C4-2B (cell line): ENCODE results near the gene BHLHE23.

Experiments used
- H3K27ac ChIP-seq: fragments of 450-650 bp; 2 replicates; pipeline ENCODE4 v1.5.1; 2017
- CTCF ChIP-seq: fragments of 450-650 bp; conservative IDR thresholded peaks from 2 replicates; pipeline ENCODE4 v1.5.1; 2017; ENCODE audit warnings: mild to moderate bottlenecking
- ZFX ChIP-seq: fragments of 450-650 bp; IDR thresholded peaks from 2 replicates; pipeline ENCODE4 v1.6.1; 2017

Gene BHLHE23

DNA sequence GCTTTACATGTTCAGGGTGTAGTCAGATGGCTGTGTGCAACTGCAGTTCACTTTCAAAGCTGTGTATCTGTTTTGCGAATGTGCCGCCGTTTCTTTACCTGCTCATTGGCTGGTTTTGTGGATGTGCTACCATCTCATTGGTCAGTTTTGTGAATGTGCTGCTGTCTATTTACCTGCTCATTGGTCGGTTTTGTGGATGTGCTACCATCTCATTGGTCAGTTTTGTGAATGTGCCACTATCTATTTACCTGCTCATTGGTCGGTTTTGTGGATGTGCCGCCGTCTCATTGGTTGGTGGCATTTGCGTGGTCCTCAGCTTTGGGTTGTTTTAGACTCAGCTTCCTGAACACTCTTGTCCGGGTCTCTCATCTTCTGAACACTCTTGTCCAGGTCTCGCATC is 40.5 kb upstream of the BHLHE23 start:
- TF ChIP-seq ZFX, result no peak
- TF ChIP-seq CTCF, result no peak
- no peak overlapping the region for H3K27ac ChIP-seq

GRCh38 chr20:63046841-63047240 is 40.1 kb upstream of the BHLHE23 start:
- no peak overlapping the region for H3K27ac ChIP-seq
- TF ChIP-seq CTCF (no peak), ZFX (no peak)

DNA sequence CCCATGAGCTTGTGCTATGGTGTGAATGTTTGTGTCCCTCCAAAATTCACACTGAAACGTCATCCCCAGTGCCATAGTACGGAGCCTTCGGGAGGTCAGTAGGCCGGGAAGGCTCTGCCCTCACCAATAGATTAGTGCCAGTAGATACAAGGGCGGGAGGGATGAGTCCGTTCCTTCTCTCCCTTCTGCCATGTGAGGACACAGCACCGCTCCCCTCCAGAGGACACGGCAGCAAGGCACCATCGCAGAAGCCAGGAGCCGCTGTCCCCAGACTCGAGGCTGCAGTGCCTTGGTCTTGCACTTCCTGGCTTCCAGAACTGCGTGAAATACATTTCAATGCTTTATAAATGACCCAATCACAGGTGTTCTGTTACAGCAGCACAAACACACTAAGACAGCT is 39.2 kb upstream of the BHLHE23 start:
- no peak for TF ChIP-seq CTCF
- TF ChIP-seq ZFX, result no peak
- no peak overlapping the region for H3K27ac ChIP-seq

DNA sequence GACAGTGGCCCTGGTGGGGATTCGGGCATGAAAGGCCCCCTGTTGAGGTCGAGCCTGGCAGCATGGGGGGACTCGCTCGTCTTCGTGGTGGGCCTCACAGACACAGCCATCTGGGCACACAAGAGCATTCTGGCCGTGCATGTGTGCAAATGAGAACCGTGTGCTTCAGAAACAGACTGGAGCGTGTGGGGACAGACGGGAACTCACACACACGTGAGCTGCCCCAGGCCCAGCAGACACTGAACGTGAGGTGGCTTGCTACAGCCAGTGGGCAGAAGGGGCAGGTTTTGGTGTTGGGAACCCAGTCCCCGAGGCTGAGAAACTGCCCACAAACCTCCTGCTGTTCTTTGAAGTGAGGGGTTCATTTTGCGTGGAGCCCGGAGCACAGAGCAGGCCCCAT is 38.6 kb upstream of the BHLHE23 start:
- H3K27ac ChIP-seq, result no peak overlapping the region

DNA sequence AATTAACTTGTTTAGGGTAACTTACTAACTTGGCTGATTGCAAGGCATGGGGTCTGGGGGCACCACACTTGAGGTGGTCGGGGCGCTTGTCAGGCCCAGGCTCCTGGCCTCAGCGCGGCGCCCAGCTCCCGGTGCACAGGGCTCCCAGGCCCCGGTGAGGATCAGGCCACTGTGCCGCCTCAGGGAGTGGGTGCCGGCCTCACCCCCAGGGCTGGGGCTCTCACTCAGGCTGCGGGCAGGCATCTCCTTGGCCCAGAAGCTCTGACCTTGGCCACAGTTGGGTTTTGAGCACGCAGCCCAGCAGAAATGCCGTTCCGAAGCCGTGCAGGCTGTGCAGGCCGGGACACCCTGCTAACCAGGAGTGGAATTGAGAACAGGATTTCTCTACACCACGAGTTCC is 37.8 kb upstream of the BHLHE23 start:
- TF ChIP-seq ZFX (no peak), CTCF (no peak)
- H3K27ac ChIP-seq, result no peak overlapping the region

More for the DNA sequence above, 38.6 kb upstream of the BHLHE23 start:
- no peak for TF ChIP-seq CTCF
- no peak for TF ChIP-seq ZFX

DNA sequence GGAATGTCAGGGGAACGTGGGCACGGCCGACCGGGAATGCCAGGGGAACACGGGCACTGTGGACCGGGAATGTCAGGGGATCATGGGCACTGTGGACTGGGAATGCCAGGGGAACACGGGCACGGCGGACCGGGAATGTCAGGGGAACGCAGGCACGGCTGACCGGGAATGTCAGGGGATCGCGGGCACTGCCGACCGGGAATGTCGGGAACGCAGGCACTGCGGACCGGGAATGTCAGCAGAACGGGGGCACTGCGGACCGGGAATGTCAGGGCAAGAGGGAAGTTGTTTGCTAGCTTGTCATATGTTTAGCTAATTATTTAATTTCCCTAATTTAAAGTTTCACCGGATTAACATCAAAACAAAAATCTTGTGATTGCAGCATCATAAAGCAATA is 37.4 kb upstream of the BHLHE23 start:
- TF ChIP-seq CTCF, result no peak
- no peak for TF ChIP-seq ZFX
- H3K27ac ChIP-seq, result no peak overlapping the region

GRCh38 chr20:63043348-63044203 is 36.8 kb upstream of the BHLHE23 start:
- no peak for TF ChIP-seq ZFX
- no peak for TF ChIP-seq CTCF
- H3K27ac ChIP-seq, result no peak overlapping the region
